GM21526 (cell line): Measurements from ENCODE around the gene TP63.

Source experiments
- ATAC-seq: cut with Tn5 transposase; IDR thresholded peaks from one replicate; pipeline ENCODE4 v1.9.1; 2021; ENCODE audit warnings: moderate library complexity; ENCODE audit not compliant: unreplicated experiment, low FRiP score

Gene TP63

GRCh38 chr3:189842681-189843602 lies 211.8 kb downstream of the TP63 start:
- ATAC-seq, result no peak

GRCh38 chr3:189845069-189845468 lies 213.9 kb downstream of the TP63 start:
- ATAC-seq, result no peak

- ATAC-seq, result no peak
These were observed 217.3 kb downstream of the TP63 start for GRCh38 chr3:189848395-189849040.

- ATAC-seq, result no peak
These were observed 218.1 kb downstream of the TP63 start for GRCh38 chr3:189849262-189849661.

DNA sequence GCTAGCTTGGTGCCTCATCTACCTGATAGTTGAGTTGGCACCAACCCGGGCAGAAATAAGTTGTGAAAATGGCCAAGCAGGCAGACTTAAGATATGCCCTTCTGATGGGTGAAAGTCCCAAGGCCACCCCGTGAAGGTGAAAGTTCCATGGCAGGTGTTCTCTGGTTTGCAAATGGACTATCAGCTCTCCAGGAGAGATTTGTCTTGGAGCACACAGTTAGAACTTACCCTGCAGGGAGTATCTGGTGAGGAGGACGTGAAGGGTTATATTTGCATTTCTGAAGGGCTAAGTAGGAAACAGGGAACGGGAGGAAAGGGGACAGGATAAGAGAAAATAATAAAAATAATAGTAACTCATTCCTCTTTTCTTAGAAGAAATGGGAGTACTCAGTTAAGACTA lies 220.5 kb downstream of the TP63 start:
- no peak for ATAC-seq

- no peak for ATAC-seq
These were observed 222.7 kb downstream of the TP63 start for GRCh38 chr3:189853906-189854305.

- ATAC-seq, result no peak
These were observed 229.1 kb downstream of the TP63 start for GRCh38 chr3:189860296-189860695.

DNA sequence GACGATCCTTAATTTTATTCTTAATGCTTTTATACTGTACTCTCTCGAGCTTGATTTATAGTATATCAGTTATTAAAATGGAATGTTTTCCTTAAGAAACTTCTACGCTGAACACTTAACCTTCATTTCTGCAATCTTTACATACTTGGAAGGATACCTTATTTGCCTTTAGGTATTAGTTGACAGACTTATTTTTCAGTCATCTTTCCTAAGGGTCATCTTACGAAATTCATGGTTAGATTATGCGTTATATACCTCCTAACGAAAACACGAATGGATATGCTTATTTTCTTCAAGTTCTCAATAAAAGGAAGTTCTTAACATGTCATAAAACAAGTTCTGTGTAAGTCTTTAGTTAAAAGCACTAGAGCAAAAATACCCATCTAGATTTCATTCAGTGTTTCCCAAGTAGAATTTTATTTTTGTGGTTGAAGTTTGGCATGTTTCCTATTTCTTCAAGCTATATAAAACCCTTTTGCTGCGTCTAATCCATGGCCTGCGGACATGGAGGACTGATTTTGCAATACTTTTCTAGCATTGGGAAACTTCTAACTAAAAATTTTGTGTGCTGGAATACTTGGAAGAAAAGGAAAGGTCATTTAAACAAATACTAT lies 231.3 kb downstream of the TP63 start:
- no peak for ATAC-seq

DNA sequence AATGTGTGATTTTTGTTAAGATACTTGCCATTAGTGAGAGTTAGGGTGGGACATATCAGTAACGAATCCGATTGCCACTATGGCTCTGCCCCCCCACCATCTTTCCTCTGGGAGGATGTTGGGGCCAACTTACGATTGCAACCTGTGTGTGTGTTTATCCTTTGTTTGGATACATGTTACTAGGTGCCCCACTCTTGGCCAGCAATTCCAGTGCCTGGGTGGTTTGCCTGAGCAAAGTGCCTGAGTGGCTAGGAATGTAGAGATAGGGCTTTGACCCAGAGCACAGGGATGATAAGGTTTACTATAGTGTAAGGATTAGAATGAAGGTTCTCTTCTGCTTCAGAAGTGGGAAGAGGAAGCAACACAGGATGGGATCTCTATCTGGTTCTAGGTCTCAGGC lies 231.8 kb downstream of the TP63 start:
- ATAC-seq, result no peak

DNA sequence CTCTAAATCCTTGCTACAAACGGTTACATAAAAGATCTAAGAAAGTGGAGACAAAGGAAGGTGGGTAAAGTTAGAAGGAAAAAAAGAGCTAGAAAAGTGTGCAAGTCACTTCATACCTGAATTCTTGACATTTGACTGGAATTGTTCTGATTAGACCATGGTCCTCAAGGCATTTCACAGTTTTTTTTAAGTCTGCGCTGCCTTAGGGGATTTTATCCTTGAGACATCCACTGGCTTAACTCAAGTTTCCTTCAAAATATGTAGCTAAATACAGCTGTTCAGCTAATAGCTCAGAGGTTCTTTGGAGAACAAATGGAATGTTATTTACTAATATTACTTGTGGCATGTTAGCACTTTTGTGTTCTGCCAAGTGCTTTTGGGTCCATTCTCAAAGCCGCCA lies 236.9 kb downstream of the TP63 start:
- ATAC-seq, result no peak

DNA sequence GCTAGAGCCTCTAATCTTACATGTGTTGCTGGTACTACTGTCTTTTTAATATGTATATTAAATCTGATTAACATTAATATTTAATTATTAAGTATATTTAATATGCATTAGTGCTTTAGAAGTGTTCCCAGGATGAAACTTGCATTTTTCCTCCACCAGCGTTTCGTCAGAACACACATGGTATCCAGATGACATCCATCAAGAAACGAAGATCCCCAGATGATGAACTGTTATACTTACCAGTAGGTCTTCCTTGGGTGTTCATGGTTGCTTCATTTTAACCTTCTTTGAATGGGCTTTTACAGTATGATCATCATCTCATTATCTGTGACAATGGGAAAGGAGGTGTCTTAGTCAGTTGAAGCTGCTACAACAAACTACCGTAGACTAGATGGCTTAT lies 238.0 kb downstream of the TP63 start:
- ATAC-seq, result no peak

- no peak for ATAC-seq
These were observed 240.2 kb downstream of the TP63 start for GRCh38 chr3:189871418-189871817.

GRCh38 chr3:189883113-189883753 lies 252.0 kb downstream of the TP63 start:
- ATAC-seq, result no peak

DNA sequence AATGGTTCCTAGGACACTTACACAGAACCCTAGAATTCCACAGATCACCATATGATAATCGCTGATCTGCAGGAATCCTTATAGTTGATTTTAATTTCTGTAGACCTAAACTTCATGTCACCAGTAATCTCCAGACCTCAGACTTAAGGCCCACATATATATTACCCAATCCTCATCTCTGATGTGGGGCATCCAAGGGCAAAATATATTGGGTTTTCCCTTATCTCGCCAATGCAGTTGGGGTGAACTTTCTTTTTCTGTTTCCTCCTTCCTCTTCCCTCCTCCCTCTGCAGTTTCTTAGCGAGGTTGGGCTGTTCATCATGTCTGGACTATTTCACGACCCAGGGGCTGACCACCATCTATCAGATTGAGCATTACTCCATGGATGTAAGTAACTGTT lies 259.3 kb downstream of the TP63 start:
- ATAC-seq, result no peak

GRCh38 chr3:189896533-189896932 lies 265.3 kb downstream of the TP63 start:
- ATAC-seq, result no peak

GRCh38 chr3:189897406-189897805 lies 266.2 kb downstream of the TP63 start:
- no peak for ATAC-seq

GRCh38 chr3:189898559-189899153 lies 267.5 kb downstream of the TP63 start:
- ATAC-seq, result no peak

DNA sequence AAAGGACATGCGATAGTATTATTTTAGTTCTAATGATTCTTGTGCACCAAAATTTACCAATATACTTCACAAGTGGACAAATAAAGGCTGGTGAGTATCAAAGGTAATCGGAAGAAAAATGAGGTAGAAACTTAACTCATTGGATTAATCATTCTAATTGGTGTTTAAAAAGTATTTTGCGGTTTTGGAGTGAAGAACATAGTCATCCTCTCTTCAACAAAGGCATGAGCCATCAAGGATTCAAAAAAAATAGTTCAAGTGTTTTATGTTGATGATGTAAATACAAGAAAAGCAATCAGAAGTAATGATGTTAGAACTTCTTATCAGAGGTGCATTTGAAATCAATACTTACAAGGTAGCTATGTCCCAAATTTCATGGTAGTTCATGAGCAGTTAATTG lies 268.0 kb downstream of the TP63 start:
- ATAC-seq, result no peak

- ATAC-seq, result no peak
These were observed 269.4 kb downstream of the TP63 start for GRCh38 chr3:189900578-189900977.

DNA sequence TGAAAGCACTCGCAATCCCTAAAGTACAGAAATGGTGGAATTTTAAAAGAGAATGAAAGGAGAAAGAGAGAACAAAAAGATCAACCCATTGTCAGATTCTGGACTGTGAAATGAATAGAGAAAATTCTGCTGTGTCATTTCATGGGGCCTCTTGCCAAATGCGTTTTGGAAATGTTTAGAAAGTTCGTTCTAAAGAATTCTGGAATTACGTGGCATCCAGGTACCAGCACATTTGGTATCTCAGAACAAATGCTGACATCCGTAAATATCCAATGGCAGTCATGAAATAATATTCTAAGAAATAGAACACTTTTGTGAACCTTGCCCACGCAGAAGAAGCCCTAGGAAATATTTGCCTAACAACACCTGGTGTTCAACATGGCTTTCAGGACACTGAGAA lies 270.3 kb downstream of the TP63 start:
- no peak for ATAC-seq
